Mesodermal cell (in vitro differentiated cells): ENCODE measurements around the gene BNIP3.

ENCODE experiments used
- H3K27ac ChIP-seq: 2 replicates; pipeline ENCODE4 v1.7.0; 2013; ENCODE audit warnings: mild to moderate bottlenecking, low read depth, low read length, moderate library complexity; ENCODE audit not compliant: severe bottlenecking
- H3K36me3 ChIP-seq: 2 replicates; pipeline ENCODE4 v1.7.1; 2013; ENCODE audit warnings: mild to moderate bottlenecking, low read length, moderate library complexity; ENCODE audit not compliant: control insufficient read depth, insufficient read depth
- H3K4me1 ChIP-seq: one replicate; pipeline ENCODE4 v1.7.1; 2013; ENCODE audit warnings: mild to moderate bottlenecking, low read length; ENCODE audit not compliant: insufficient read depth, control insufficient read depth, poor library complexity, severe bottlenecking
- H3K4me3 ChIP-seq: 2 replicates; pipeline ENCODE4 v1.7.0; 2013; ENCODE audit warnings: low read length, control low read depth, mild to moderate bottlenecking; ENCODE audit not compliant: insufficient read depth, poor library complexity, severe bottlenecking; ENCODE audit errors: extremely low read depth
- H3K9me3 ChIP-seq: 2 replicates; pipeline ENCODE4 v1.7.1; 2013; ENCODE audit warnings: mild to moderate bottlenecking, low read length, moderate library complexity; ENCODE audit not compliant: control insufficient read depth
- WGBS, 2 experiments: methylation state at CpG; one replicate each; pipeline ENCODE4 v1.1.5; 2013; ENCODE audit warnings: missing lambda C conversion rate in 2 of 2; ENCODE audit not compliant: insufficient coverage in 2 of 2; 5-methylcytosine and 5-hydroxymethylcytosine counted together

BNIP3 gene

GRCh38 chr10:132018446-132018845 lies 36.7 kb upstream of the BNIP3 start:
- Histone ChIP-seq H3K4me3 (no peak overlapping the region), H3K27ac (no peak overlapping the region), H3K4me1 (no peaks in the 10 kb centered on the region), H3K36me3 (no peaks in the 10 kb centered on the region), H3K9me3 (no peaks in the 10 kb centered on the region)
- WGBS, 2 experiments: 78 to 100% methylated on average over 2 to 4 of the region's 5 CpGs

GRCh38 chr10:132016514-132016913 lies 34.8 kb upstream of the BNIP3 start:
- no peaks in the 10 kb centered on the region for H3K4me1 ChIP-seq
- no peak overlapping the region for H3K27ac ChIP-seq
- H3K36me3 ChIP-seq: no peaks in the 10 kb centered on the region
- no peaks in the 10 kb centered on the region for H3K9me3 ChIP-seq
- 80 to 89% methylated on average over 1 to 2 of the region's 6 CpGs for WGBS, 2 experiments
- no peak overlapping the region for H3K4me3 ChIP-seq

DNA sequence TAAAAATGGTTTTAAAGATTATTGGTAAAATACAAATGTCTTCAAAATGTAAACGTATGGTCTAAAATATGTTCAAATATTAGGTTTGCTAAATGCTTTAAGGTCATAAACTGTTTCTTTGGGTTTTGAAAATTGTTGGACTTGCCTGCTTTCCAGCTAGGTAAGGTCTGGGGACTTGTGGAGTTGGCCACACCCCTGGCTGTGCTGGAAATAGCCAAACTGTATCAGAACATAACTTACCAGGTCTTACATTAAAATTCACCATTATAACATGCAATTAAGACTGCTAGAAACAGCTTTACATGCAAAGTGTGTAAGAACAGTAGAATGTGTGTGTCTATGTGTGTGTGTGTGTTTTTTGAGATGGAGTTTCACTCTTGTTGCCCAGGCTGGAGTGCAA lies 29.7 kb upstream of the BNIP3 start:
- no peak overlapping the region for H3K27ac ChIP-seq
- H3K36me3 ChIP-seq: no peaks in the 10 kb centered on the region
- no peaks in the 10 kb centered on the region for H3K4me1 ChIP-seq
- H3K4me3 ChIP-seq: no peak overlapping the region
- 60 to 100% methylated on average over 1 of the region's 1 CpG for WGBS, 2 experiments
- H3K9me3 ChIP-seq: no peaks in the 10 kb centered on the region

DNA sequence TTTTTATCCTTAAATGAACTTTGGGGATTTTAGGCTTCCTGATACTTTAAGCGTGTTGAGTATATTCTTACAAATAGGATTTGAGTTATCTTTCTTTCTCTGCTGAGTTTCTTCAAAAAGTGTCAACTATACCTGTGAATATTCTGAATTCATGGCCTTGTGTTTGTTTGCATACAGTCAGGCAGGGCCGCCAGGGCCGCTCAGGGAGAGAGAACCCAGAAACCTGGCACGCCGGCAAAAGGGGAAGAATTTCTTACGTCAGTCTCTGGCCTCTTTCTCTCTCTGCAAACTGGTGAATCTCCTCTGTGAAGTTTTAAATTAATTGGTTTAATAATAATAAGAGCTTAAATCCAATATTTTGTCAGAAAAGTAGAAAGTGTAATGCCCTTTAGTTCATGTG lies 29.3 kb upstream of the BNIP3 start:
- 43 to 80% methylated on average over 2 of the region's 6 CpGs for WGBS, 2 experiments
- Histone ChIP-seq H3K36me3 (no peaks in the 10 kb centered on the region), H3K4me1 (no peaks in the 10 kb centered on the region), H3K9me3 (no peaks in the 10 kb centered on the region), H3K27ac (no peak overlapping the region), H3K4me3 (no peak overlapping the region)

- Histone ChIP-seq H3K9me3 (no peaks in the 10 kb centered on the region), H3K4me3 (no peak overlapping the region), H3K27ac (no peak overlapping the region), H3K36me3 (no peaks in the 10 kb centered on the region), H3K4me1 (no peaks in the 10 kb centered on the region)
- WGBS, 2 experiments: 100% methylated on average over 1 of the region's 2 CpGs; no CpG with 5 or more reads in 1 of the 2 experiments
Observed at GRCh38 chr10:132010483-132010882, 28.8 kb upstream of the BNIP3 start.

GRCh38 chr10:132009575-132009974 lies 27.9 kb upstream of the BNIP3 start:
- Histone ChIP-seq H3K4me3 (no peak overlapping the region), H3K36me3 (no peaks in the 10 kb centered on the region), H3K9me3 (peaks cover 8% of the 10 kb centered on the region), H3K27ac (no peak overlapping the region), H3K4me1 (no peaks in the 10 kb centered on the region)
- WGBS, 2 experiments: 48% methylated on average over 2 of the region's 3 CpGs

DNA sequence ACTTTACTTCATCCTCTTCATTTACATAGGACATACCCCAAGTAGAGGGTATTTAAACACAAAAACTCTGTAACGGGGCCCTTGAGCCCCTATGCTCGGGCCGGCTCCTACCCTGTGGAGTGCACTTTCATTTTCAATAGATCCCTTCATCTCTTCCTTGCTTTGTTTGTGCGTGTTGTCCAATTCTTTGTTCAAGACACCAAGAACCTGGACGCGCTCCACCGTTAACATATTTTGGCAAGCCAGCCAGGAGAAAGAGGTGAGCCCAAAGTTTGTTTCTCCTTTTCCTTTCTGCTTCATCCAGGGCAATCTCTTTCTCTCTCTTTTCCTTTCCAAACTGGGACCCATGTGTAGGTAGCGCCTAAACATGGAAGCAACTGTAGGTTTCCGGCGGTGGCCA lies 26.0 kb upstream of the BNIP3 start:
- H3K4me3 ChIP-seq: no peak overlapping the region
- no peaks in the 10 kb centered on the region for H3K4me1 ChIP-seq
- 89 to 91% methylated on average over 10 of the region's 10 CpGs for WGBS, 2 experiments
- no peaks in the 10 kb centered on the region for H3K36me3 ChIP-seq
- H3K9me3 ChIP-seq: peaks cover 8% of the 10 kb centered on the region
- no peak overlapping the region for H3K27ac ChIP-seq

GRCh38 chr10:132006966-132007365 lies 25.2 kb upstream of the BNIP3 start:
- Histone ChIP-seq H3K9me3 (peaks cover 8% of the 10 kb centered on the region), H3K4me3 (no peak overlapping the region), H3K4me1 (no peaks in the 10 kb centered on the region), H3K36me3 (no peaks in the 10 kb centered on the region), H3K27ac (no peak overlapping the region)
- 69 to 89% methylated on average over 2 to 3 of the region's 4 CpGs for WGBS, 2 experiments

GRCh38 chr10:132005147-132005546 lies 23.4 kb upstream of the BNIP3 start:
- H3K4me3 ChIP-seq: no peak overlapping the region
- 86 to 97% methylated on average over 3 to 6 of the region's 6 CpGs for WGBS, 2 experiments
- H3K9me3 ChIP-seq: peaks cover 8% of the 10 kb centered on the region
- H3K27ac ChIP-seq: no peak overlapping the region
- no peaks in the 10 kb centered on the region for H3K36me3 ChIP-seq
- no peaks in the 10 kb centered on the region for H3K4me1 ChIP-seq

- Histone ChIP-seq H3K4me1 (peaks cover 2% of the 10 kb centered on the region), H3K9me3 (peaks cover 8% of the 10 kb centered on the region), H3K36me3 (no peaks in the 10 kb centered on the region), H3K4me3 (no peak overlapping the region), H3K27ac (no peak overlapping the region)
- WGBS, 2 experiments: 72 to 79% methylated on average over 9 to 10 of the region's 10 CpGs
Observed at GRCh38 chr10:132004052-132004451, 22.3 kb upstream of the BNIP3 start.

- WGBS, 2 experiments: 91 to 92% methylated on average over 9 to 12 of the region's 12 CpGs
- Histone ChIP-seq H3K27ac (no peak overlapping the region), H3K4me3 (no peak overlapping the region), H3K4me1 (peaks cover 9% of the 10 kb centered on the region), H3K9me3 (peaks cover 8% of the 10 kb centered on the region), H3K36me3 (no peaks in the 10 kb centered on the region)
Observed at GRCh38 chr10:132003282-132003924, 21.7 kb upstream of the BNIP3 start.
